ENCODE results near the gene MGAT5B.

DNA sequence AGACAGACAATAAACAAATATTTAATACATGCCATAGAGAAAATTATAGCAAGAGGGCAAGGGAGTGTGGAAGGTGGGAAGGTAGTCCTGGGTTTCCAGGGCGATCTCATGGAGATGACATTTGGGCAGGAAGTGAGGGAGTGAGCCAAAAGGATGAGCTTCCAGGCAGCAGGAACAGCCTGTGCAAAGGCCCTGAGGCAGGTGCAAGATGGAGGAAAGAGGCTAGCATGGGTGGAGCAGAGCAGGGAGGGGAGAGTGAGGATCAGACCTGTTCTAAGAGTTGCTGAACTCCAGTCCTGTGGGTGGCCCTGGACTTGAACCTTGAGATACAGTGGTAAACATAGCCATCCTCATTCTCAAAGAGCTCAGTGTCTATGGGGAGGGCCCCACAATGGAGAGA, 94.7 kb downstream of the MGAT5B start:
- TF ChIP-seq, protein P1, sequence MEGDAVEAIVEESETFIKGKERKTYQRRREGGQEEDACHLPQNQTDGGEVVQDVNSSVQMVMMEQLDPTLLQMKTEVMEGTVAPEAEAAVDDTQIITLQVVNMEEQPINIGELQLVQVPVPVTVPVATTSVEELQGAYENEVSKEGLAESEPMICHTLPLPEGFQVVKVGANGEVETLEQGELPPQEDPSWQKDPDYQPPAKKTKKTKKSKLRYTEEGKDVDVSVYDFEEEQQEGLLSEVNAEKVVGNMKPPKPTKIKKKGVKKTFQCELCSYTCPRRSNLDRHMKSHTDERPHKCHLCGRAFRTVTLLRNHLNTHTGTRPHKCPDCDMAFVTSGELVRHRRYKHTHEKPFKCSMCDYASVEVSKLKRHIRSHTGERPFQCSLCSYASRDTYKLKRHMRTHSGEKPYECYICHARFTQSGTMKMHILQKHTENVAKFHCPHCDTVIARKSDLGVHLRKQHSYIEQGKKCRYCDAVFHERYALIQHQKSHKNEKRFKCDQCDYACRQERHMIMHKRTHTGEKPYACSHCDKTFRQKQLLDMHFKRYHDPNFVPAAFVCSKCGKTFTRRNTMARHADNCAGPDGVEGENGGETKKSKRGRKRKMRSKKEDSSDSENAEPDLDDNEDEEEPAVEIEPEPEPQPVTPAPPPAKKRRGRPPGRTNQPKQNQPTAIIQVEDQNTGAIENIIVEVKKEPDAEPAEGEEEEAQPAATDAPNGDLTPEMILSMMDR (conservative IDR thresholded peaks at IDR 0.05 in 1 of 2, IDR thresholded peaks at IDR 0.05 in 1 of 2; ENCODE audit: extremely low read depth in 1 of 2, insufficient read depth in 1 of 2, low read depth in 1 of 2, low read length in 2 of 2), result no peak
- TF ChIP-seq EZH2 (IDR thresholded peaks at IDR 0.05; ENCODE audit: borderline replicate concordance, low read length), result no peak
